OCI-LY3 (cell line): ENCODE data around the gene CBY1.

Experiments
- H2AFZ ChIP-seq: fragments of 200-600, 300-600 bp; shearing (Covaris generic); 2 replicates; pipeline ENCODE4 v1.6.0; 2014; ENCODE audit warnings: antibody characterized with exemption, low read depth, low read length
- H3K27ac ChIP-seq: fragments of 200-600, 300-600 bp; sonication (generic); 2 replicates; pipeline ENCODE4 v1.5.1; 2014; ENCODE audit warnings: mild to moderate bottlenecking, low read length, moderate library complexity, mixed read lengths
- H3K27me3 ChIP-seq: fragments of 200-600, 300-600 bp; sonication (generic); 2 replicates; pipeline ENCODE4 v1.6.1; 2014; ENCODE audit warnings: low read depth, low read length, mixed read lengths
- H3K36me3 ChIP-seq: fragments of 200-600, 300-600 bp; sonication (generic); replicated peaks from 2 replicates; pipeline ENCODE3; 2014; ENCODE audit warnings: low read depth, low read length, mixed read lengths
- H3K4me1 ChIP-seq: fragments of 300-600, 200-600 bp; sonication (generic); 2 replicates; pipeline ENCODE4 v1.6.1; 2014; ENCODE audit warnings: low read length, mixed read lengths
- H3K4me2 ChIP-seq: fragments of 200-600, 300-600 bp; sonication (generic); 2 replicates; pipeline ENCODE4 v1.6.1; 2014; ENCODE audit warnings: low read length, mixed read lengths
- H3K4me3 ChIP-seq: fragments of 300-600, 200-600 bp; sonication (generic); 2 replicates; pipeline ENCODE4 v1.5.1; 2014; ENCODE audit warnings: antibody characterized with exemption, mild to moderate bottlenecking, low read length, moderate library complexity
- H3K79me2 ChIP-seq: fragments of 300-600, 200-600 bp; shearing (Covaris generic); 2 replicates; pipeline ENCODE4 v1.6.1; 2014; ENCODE audit warnings: mild to moderate bottlenecking, low read length, mixed read lengths
- H3K9ac ChIP-seq: fragments of 300-600, 200-600 bp; shearing (Covaris generic); 2 replicates; pipeline ENCODE4 v1.6.0; 2014; ENCODE audit warnings: mild to moderate bottlenecking, low read length, moderate library complexity
- H3K9me3 ChIP-seq: fragments of 200-600, 300-600 bp; shearing (Covaris generic); 2 replicates; pipeline ENCODE4 v1.6.1; 2014; ENCODE audit warnings: low read length, mixed read lengths; ENCODE audit not compliant: insufficient read depth
- H4K20me1 ChIP-seq: fragments of 200-600, 300-600 bp; sonication (generic); 2 replicates; pipeline ENCODE4 v1.6.1; 2016; ENCODE audit warnings: low read length, mixed read lengths; ENCODE audit not compliant: insufficient read depth
- CTCF ChIP-seq: fragments of 200-600, 300-600 bp; sonication (generic); IDR thresholded peaks from 2 replicates; pipeline ENCODE4 v1.5.1; 2014; ENCODE audit warnings: antibody characterized with exemption, low read length, low read depth
- EZH2phosphoT487 ChIP-seq: fragments of 200-600 bp; shearing (Covaris generic); IDR thresholded peaks from 2 replicates; pipeline ENCODE4 v1.6.1; 2018; ENCODE audit warnings: antibody characterized with exemption, mixed run types, low read depth

CBY1 gene

DNA sequence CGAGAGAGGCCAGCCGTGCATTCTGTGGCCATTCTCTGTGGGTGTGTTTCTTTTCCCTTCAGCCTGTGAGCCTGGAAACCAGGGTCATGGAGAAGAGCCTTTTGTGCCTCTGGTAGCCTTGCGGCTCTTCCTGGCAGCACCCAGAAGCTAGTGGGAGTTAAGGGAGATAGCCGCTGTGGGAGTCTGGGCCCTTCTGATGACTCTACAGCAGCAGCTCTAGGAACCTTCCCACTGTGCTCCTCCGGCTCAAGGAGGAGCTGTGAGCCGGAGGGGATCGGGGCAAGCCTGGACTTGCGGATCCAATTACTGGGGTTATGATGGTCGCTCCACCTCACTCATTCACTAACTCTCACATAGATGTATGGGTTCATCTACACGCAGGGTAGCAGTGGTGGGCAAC, 59.8 kb downstream of the CBY1 start:
- Histone ChIP-seq H3K36me3 (peaks cover 51% of the 10 kb centered on the region), H3K9ac (no peak overlapping the region), H2AFZ (no peak overlapping the region), H3K27me3 (no peaks in the 10 kb centered on the region), H4K20me1 (peaks cover 67% of the 10 kb centered on the region), H3K4me3 (no peak overlapping the region), H3K9me3 (no peaks in the 10 kb centered on the region), H3K79me2 (peaks cover 69% of the 10 kb centered on the region), H3K4me1 (no peaks in the 10 kb centered on the region), H3K4me2 (no peak overlapping the region), H3K27ac (no peak overlapping the region)
- no peak for TF ChIP-seq CTCF
- TF ChIP-seq EZH2phosphoT487, result no peak

DNA sequence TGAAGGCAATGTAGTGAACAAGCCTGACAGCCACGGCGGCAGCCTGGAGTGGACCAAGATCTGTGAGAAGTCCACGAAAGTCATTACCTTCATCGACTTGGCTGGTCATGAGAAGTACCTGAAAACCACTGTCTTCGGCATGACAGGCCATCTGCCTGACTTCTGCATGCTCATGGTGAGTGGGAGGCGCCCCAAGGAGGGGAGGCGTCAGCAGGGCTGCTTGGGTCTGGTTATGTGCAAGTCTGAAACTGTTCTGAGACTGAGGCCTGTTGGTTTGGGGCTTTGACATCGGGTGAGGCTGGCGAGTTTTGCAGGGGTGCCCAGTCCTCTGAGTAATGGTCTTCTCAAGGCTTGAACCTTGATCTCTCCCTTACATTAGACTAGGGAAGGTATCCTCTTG, 60.4 kb downstream of the CBY1 start:
- Histone ChIP-seq H3K4me3 (no peak overlapping the region), H3K27ac (no peak overlapping the region), H3K9me3 (no peaks in the 10 kb centered on the region), H3K27me3 (no peaks in the 10 kb centered on the region), H3K9ac (no peak overlapping the region), H3K36me3 (peaks cover 55% of the 10 kb centered on the region), H3K79me2 (peaks cover 63% of the 10 kb centered on the region), H3K4me1 (no peaks in the 10 kb centered on the region), H3K4me2 (no peak overlapping the region), H2AFZ (no peak overlapping the region), H4K20me1 (peaks cover 63% of the 10 kb centered on the region)
- TF ChIP-seq EZH2phosphoT487 (no peak), CTCF (no peak)

GRCh38 chr22:38717244-38717643, 60.8 kb downstream of the CBY1 start:
- Histone ChIP-seq H4K20me1 (peaks cover 59% of the 10 kb centered on the region), H2AFZ (no peak overlapping the region), H3K27me3 (no peaks in the 10 kb centered on the region), H3K4me2 (no peak overlapping the region), H3K4me1 (no peaks in the 10 kb centered on the region), H3K27ac (no peak overlapping the region), H3K4me3 (no peak overlapping the region), H3K9me3 (no peaks in the 10 kb centered on the region), H3K9ac (no peak overlapping the region), H3K36me3 (peaks cover 54% of the 10 kb centered on the region), H3K79me2 (peaks cover 59% of the 10 kb centered on the region)
- TF ChIP-seq CTCF (no peak), EZH2phosphoT487 (no peak)

- H3K4me1 ChIP-seq, result no peaks in the 10 kb centered on the region
- H2AFZ ChIP-seq, result no peak overlapping the region
- peaks cover 47% of the 10 kb centered on the region for H4K20me1 ChIP-seq
- H3K27ac ChIP-seq, result no peak overlapping the region
- H3K27me3 ChIP-seq, result no peaks in the 10 kb centered on the region
- H3K4me2 ChIP-seq, result no peak overlapping the region
- TF ChIP-seq EZH2phosphoT487 (no peak), CTCF (no peak)
- no peak overlapping the region for H3K9ac ChIP-seq
- peaks cover 47% of the 10 kb centered on the region for H3K79me2 ChIP-seq
- H3K4me3 ChIP-seq, result no peak overlapping the region
- H3K36me3 ChIP-seq, result peaks cover 59% of the 10 kb centered on the region
- no peaks in the 10 kb centered on the region for H3K9me3 ChIP-seq
Observed at GRCh38 chr22:38718414-38718813, 62.0 kb downstream of the CBY1 start.
